NOMO-1 treated with DMSO at 0.1 percent for 48 hours (cell line): ENCODE measurements around the gene USP35.
"Not testable (repeated sequence)": the region's sequence is repeated elsewhere in the genome, so short reads cannot be mapped to it uniquely, and the experiment has no call there.

Experiments used
- DNase-seq: peaks from one replicate; lab custom pipeline; 2025; ENCODE audit not compliant: unreplicated experiment; lab: John Stamatoyannopoulos, UW

Gene USP35

DNA sequence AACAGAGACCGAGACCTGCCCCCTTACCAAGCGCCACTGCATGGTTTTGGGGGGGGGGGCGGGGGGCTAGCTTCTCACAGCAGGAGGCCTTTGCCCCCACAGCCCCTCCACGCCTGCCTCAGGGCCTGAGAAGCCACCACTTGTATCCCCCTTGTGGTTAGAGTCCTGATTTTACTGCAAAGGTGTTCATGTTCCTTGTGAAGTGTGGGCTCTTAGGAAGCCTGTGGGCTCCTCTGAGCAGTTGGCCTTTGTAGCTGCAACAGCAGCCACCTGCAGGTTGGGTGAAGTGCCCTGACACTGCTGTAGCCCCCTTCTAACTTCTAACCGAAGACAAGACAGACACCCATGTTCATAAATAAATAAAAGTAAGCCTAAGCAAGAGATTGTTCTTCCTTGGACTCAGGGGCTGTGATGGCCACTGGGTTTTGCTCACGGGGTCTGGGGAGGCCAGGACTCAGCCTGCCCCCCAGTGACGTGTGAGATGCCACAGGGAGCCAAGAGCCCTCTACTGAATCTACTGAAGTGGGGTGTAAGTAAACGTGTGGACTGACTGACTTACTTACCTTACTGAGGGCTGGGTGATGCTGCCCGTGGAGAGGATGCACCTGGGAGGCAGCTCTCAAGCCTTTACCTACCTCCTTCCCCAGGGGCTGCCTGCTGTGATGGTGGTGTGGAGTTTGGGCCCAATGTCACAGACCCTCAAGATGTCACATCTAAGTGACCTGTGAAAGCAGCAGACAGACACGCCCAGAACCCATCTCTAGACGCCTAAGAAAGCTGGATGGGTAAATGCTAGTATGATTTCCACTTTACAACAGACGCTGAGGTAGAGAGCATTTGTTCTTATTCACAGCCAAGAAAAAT lies 25.8 kb downstream of the USP35 start:
- DNase-seq, result no peak

DNA sequence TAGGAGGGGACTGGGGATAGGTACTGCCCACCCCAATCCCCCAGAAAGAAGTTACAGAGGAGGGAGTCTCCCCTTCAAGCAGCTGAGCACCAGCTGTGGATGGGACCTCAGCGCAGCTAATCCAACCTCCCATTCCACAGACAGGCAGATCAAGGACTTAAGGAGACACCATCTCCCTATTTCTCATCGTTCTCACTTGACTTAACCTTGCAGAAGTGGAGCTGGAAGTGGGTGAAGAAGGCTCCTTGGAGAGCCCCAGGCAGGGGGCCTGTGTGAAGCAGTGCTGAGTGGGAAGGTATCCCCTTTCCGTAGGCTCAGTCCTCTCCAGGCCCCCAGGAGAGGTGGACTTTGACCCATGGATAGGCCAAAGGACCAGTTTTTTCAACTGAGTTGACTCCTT lies 27.3 kb downstream of the USP35 start:
- DNase-seq, result no peak

DNA sequence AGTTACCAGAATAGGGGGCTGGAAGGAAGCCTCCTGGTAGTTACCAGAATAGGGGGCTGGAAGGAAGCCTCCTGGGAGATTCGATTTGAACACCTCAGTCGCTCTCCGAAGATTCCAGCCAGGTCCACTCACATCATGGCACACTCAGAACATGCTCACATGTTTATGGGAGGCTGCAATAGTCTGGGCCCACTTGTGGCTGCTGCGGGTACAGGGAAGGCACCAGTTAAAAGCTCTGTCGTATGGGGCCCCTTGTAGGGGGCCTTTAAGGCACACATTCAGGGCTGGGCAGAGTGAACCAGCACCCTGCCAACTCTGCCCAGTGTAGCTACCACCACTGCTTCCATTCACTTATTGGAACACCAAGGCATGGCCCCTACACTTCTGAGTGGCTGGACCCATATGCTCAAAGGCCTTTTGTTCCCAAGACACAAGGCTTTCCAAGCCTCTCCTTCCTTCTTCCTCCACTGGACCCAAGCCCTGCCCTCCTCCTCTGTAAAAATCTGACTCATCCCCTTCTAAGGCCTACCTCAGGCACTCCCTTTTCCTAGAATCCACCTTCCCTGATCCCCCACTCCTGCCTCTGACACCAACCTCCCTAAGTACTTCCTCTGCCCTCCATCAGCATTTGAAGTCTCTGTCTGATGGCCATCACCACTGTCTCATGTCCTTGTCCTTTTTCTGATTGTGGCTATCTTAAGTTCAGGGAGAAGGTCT lies 28.0 kb downstream of the USP35 start:
- no peak for DNase-seq

- DNase-seq, result no peak
Observed at GRCh38 chr11:78217650-78218541, 29.2 kb downstream of the USP35 start.

- no peak for DNase-seq
Observed at GRCh38 chr11:78218707-78219492, 30.2 kb downstream of the USP35 start.

DNA sequence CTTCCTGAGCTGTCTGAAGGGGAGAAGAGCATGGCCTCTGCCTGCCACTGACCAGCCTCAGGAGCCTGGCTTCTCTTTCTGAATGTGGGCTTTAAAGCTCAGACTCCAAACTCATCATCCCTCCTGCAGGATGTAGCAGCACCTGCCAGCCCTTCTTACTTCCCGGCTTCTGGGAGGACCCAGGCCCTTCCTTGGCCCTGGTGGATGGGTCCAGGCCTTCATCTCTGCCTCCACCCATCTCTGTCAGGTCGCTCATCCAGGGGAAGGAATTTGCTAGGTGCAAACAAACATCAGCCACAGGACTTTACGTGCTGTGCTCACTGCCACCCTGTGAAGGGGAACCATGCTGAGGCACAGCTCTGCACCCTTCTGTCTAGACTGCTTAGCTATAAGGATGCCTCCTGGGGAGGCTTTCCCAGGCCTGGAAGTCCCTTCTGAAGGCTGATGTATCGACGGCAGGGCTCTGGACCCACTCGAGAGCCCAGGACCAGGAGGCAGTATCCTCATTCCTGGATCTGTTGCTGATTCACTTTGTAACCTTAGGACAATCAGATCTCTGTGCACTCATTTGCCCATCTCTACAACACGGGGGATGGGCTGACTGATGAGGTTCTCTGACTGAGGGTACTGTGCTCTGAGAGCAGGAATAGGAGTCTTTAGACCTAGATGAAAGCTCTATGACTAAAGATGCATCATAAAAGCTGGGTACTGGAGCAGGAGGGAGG lies 30.9 kb downstream of the USP35 start:
- DNase-seq, result no peak

GRCh38 chr11:78220218-78221157 lies 31.8 kb downstream of the USP35 start:
- no peak for DNase-seq

DNA sequence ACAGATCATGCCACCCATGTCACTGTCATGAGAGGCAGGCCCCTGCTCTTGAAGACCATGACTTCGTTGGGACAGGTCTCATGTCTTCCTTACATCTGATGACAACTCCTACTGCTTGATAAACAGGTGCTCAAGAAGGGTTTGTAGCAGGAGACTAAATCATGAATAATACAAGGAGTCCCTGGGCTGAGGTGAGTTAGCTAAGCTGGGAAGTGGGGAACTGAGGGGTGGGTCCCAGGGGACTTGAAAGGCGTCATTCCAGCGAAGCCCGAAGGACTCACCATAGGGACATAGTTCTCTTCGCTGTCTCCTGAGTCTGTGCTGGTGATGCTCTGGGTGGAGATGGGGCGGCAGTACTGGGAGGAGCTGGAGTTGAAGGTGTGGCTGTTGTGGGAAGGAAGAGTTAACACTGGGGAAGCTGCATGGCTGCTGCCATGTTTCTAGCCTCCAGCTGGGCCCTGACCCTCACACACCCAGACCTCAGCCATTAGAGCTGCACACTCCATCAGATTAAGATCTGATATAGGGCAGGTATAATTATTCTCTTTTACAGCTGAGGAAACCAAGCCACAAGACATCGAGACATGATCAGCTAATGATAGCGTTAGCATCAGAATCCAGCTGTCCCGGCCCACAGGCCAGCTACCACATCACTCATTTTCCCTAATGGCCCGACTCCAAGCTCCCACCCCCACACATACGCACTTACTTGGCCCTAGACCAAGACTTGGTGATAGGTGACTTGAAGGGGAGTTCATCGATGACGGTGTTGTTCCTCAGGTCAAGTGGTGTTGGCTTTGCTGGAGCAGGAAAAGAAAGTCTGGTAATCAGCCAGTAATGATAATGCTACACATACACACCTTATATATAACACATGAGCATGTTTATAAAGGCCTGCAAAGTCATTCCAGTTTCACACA lies 32.9 kb downstream of the USP35 start:
- DNase-seq, result no peak

- DNase-seq, result not testable (repeated sequence)
Observed at GRCh38 chr11:78222726-78223125, 34.0 kb downstream of the USP35 start.

DNA sequence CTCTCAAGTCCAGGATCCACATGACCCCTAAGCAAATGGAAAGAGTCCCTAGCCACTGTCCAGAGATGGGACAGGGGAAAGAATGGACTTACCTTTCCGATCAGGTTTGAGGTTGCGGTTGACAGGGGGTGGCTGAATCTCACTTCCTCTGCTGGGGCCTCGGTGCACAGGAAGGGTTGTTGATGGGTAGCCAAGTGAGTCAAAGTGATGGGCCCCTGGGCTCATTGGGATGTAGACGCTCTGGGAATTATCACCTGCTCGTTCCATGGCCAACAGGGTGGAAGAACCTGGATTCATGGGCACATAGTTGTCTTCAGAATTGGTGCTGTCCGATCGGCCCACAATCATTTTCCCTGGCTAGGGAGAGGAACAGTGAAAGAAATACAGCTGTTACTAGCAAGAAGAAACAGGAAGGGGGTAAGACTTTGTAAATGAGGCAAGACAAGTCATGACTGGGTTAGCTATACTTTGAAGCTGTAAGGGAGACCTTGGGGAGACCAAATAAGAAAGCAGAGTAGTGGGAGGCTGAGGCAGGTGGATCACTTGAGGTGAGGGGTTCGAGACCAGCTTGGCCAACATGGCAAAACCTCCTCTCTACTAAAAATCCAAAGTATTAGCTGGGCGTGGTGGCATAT lies 34.7 kb downstream of the USP35 start:
- DNase-seq, result no peak

- no peak for DNase-seq
Observed at GRCh38 chr11:78224506-78224905, 35.8 kb downstream of the USP35 start.

DNA sequence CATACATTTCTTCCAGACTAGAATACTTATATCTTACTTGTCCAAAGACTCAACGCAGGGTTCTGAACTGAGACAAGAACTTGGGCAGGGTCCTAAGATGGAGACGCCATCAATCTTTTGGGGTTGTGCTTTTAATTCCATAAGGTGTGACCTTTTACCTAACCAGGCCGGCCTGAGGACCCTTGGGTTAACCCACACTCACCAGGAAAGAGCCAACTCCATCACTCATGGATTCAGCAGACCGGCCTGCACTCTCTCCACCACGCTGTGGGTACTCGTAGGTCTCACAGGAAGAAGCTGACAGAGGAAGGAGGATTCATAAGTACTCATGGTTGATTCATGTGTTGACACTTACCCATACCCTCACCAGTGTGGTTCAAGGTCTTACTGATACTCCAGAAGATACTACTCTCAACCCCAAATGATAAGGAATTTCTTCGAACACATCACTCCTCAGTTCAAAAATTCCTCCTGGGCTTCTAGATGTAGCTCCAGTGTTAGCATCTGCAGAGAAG lies 36.2 kb downstream of the USP35 start:
- no peak for DNase-seq

- no peak for DNase-seq
Observed at GRCh38 chr11:78226684-78227680, 38.3 kb downstream of the USP35 start.

- peak; percentile 45 for DNase-seq
Observed at GRCh38 chr11:78227921-78228320, 39.2 kb downstream of the USP35 start.

DNA sequence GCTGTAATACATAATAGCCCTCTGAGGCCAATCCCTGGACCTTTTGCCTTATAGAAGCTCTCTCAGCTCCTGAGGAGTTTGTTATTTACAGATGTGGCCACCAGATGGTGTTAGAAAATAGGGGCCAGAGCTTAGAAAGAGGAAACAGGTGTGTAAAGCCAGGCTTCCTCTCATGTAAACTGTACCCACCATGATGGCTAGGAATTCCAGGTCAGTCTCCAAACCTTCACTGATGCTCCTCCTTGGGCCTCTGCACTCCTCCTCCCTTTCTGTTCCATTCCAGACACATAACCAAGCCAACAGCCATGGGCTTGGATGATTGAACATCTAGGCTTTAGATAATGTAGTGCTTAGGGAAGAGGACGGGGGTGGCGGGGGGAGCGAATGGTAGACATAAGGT lies 39.7 kb downstream of the USP35 start:
- peak; percentile 60 for DNase-seq

DNA sequence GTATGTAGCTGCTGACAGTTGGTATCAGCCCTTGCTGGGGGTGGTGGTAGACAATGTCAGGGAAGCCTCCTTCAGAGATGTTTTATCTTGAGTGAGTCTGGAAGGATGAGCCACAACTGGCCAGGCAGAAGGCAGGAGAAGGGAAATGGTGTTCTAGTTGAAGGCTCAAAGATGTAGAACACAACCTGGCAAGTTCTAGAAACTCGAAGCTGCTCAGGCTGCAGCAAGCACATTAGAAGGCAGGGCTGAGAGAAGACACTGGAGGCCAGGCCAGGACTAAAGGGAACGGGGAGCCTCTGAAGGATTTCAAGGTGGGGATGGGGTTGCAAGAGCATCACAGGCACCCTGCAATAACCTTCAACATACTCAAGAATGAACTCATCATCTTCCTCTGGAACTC lies 40.4 kb downstream of the USP35 start:
- no peak for DNase-seq
